Measurements from ENCODE around the gene GPR137. TPM values are rescaled to one million over a fixed set of nuclear protein-coding genes. Genes with fewer than 3 reads are reported as not detected.

Gene GPR137
- total RNA-seq, 1 experiment from 2014 or later: 51.8 TPM

DNA sequence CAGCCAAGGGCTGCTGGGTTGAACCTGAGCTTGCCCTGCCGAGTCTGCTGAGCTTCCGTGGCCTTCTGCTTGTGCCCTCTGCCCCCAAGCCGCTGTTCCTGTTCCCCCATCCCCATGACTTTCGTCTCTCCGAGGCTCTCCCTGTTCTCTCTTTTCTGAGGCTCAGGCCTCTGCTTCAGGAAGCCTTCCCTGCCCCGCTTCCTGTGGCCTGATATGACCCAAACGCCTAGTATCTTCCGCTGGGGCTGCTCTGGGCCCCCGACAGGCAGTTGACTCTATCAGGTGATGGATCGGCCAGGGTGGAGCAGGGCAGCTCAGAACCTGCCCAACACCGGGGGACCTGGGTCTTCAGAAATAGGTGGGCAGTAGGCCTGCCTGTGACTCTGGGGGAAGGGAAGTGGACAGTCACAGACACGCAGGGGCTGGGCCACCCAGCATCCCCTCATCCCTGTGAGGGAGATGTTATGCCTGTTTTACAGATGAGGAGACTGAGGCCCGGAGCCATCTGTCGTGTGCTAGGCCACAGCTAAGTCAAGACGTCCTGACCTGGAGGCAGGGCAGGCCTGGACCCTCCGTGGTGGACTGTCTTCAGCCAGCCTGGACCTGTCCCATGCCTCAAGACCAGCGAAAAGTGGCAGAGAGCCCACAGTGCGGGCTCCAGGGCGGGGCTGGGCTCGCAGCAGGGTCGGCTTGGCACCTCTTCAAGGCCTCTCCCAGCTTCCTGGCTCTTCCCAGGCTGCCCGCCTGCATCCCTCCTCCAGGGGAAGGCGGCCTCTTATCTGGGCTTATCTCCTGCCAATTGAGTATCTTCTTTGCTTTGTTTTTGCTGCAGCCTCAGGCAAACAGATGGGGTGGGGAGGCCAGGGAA lies 17.4 kb upstream of the GPR137 start (continued):
- TF ChIP-seq TCF7 (CRISPR knock-in tag; IDR thresholded peaks at IDR 0.05; ENCODE audit: low read depth) (no peak), RORB (CRISPR knock-in tag; IDR thresholded peaks at IDR 0.05) (no peak), ZNF121 (CRISPR knock-in tag; IDR thresholded peaks at IDR 0.05) (no peak)
- TF ChIP-seq, protein P1, sequence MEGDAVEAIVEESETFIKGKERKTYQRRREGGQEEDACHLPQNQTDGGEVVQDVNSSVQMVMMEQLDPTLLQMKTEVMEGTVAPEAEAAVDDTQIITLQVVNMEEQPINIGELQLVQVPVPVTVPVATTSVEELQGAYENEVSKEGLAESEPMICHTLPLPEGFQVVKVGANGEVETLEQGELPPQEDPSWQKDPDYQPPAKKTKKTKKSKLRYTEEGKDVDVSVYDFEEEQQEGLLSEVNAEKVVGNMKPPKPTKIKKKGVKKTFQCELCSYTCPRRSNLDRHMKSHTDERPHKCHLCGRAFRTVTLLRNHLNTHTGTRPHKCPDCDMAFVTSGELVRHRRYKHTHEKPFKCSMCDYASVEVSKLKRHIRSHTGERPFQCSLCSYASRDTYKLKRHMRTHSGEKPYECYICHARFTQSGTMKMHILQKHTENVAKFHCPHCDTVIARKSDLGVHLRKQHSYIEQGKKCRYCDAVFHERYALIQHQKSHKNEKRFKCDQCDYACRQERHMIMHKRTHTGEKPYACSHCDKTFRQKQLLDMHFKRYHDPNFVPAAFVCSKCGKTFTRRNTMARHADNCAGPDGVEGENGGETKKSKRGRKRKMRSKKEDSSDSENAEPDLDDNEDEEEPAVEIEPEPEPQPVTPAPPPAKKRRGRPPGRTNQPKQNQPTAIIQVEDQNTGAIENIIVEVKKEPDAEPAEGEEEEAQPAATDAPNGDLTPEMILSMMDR (IDR thresholded peaks at IDR 0.05): no peak
- TF ChIP-seq, protein P2, sequence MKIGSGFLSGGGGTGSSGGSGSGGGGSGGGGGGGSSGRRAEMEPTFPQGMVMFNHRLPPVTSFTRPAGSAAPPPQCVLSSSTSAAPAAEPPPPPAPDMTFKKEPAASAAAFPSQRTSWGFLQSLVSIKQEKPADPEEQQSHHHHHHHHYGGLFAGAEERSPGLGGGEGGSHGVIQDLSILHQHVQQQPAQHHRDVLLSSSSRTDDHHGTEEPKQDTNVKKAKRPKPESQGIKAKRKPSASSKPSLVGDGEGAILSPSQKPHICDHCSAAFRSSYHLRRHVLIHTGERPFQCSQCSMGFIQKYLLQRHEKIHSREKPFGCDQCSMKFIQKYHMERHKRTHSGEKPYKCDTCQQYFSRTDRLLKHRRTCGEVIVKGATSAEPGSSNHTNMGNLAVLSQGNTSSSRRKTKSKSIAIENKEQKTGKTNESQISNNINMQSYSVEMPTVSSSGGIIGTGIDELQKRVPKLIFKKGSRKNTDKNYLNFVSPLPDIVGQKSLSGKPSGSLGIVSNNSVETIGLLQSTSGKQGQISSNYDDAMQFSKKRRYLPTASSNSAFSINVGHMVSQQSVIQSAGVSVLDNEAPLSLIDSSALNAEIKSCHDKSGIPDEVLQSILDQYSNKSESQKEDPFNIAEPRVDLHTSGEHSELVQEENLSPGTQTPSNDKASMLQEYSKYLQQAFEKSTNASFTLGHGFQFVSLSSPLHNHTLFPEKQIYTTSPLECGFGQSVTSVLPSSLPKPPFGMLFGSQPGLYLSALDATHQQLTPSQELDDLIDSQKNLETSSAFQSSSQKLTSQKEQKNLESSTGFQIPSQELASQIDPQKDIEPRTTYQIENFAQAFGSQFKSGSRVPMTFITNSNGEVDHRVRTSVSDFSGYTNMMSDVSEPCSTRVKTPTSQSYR (CRISPR knock-in tag; IDR thresholded peaks at IDR 0.05): no peak
- TF ChIP-seq, protein P3, sequence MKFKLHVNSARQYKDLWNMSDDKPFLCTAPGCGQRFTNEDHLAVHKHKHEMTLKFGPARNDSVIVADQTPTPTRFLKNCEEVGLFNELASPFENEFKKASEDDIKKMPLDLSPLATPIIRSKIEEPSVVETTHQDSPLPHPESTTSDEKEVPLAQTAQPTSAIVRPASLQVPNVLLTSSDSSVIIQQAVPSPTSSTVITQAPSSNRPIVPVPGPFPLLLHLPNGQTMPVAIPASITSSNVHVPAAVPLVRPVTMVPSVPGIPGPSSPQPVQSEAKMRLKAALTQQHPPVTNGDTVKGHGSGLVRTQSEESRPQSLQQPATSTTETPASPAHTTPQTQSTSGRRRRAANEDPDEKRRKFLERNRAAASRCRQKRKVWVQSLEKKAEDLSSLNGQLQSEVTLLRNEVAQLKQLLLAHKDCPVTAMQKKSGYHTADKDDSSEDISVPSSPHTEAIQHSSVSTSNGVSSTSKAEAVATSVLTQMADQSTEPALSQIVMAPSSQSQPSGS (CRISPR knock-in tag; IDR thresholded peaks at IDR 0.05; ENCODE audit: borderline replicate concordance, low read depth): no peak

DNA sequence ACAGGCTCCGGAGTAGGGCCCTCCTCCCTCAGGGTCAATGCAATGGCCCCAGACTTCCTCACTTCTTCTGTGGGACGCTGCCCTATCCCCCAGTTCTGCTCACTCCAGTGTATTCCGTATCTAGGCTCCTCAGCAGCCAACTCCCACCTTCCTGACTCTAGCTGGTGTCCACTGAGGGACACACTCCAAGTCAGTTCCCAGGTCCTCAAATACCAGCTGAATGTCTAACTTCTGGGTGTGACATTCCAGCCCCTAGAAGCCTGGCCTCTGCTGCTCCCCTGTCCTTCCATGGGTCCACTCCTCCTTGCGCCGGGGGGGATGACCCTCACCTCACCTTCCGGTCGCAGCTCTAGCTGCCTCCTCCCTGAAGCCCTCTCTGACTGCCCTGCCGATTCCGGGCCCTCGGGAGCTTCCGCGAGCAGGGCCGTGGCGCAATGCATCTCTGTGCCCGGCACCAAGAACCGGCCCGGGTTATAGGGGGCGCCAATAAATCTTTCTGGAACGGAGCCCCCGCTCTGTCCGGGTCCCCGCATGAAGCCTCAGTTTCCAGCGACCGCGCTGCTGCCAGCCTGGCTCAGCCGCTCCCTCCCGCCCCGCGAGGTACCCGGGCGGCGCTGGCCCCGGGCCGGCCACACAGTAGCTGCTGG lies 16.6 kb upstream of the GPR137 start:
- Mint-ChIP-seq H3K27me3 (ENCODE audit: low read depth) (no peaks in the 10 kb centered on the region), H3K9me3 (no peaks in the 10 kb centered on the region), H3K27ac (peak overlapping the region; percentile 99), H3K4me3 (peak overlapping the region; percentile 99), H3K4me1 (peaks cover 19% of the 10 kb centered on the region), H3K36me3 (peaks cover 13% of the 10 kb centered on the region)
- peak; percentile 3 for ATAC-seq
- DNase-seq (ENCODE audit: low spot score): peak; percentile 49
- POLR2A ChIA-PET: interaction anchor here (0.6 to 3.9 kb wide), 10 partner anchors 13 to 84 kb away, joined by 3 to 25 read pairs (median 5); partner anchors contain the start of genes BAD, FKBP2, GPR137 and PLCB3
- CTCF ChIA-PET: interaction anchor here (0.6 to 6.2 kb wide), 12 partner anchors 15 to 86 kb away, joined by 3 to 75 read pairs (median 10); partner anchors contain the start of genes BAD, CATSPERZ, ESRRA and FKBP2
- 0 out of 2 replicates have a peak, but pooled peaks have one; percentile 23 for TF ChIP-seq JUN (CRISPR knock-in tag; IDR thresholded peaks at IDR 0.05)
- TF ChIP-seq, protein P4, sequence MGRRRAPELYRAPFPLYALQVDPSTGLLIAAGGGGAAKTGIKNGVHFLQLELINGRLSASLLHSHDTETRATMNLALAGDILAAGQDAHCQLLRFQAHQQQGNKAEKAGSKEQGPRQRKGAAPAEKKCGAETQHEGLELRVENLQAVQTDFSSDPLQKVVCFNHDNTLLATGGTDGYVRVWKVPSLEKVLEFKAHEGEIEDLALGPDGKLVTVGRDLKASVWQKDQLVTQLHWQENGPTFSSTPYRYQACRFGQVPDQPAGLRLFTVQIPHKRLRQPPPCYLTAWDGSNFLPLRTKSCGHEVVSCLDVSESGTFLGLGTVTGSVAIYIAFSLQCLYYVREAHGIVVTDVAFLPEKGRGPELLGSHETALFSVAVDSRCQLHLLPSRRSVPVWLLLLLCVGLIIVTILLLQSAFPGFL (CRISPR knock-in tag; IDR thresholded peaks at IDR 0.05; ENCODE audit: borderline replicate concordance): no peak
- TF ChIP-seq, protein P5, sequence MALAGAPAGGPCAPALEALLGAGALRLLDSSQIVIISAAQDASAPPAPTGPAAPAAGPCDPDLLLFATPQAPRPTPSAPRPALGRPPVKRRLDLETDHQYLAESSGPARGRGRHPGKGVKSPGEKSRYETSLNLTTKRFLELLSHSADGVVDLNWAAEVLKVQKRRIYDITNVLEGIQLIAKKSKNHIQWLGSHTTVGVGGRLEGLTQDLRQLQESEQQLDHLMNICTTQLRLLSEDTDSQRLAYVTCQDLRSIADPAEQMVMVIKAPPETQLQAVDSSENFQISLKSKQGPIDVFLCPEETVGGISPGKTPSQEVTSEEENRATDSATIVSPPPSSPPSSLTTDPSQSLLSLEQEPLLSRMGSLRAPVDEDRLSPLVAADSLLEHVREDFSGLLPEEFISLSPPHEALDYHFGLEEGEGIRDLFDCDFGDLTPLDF (CRISPR knock-in tag; IDR thresholded peaks at IDR 0.05): no peak
- TF ChIP-seq, protein P6, sequence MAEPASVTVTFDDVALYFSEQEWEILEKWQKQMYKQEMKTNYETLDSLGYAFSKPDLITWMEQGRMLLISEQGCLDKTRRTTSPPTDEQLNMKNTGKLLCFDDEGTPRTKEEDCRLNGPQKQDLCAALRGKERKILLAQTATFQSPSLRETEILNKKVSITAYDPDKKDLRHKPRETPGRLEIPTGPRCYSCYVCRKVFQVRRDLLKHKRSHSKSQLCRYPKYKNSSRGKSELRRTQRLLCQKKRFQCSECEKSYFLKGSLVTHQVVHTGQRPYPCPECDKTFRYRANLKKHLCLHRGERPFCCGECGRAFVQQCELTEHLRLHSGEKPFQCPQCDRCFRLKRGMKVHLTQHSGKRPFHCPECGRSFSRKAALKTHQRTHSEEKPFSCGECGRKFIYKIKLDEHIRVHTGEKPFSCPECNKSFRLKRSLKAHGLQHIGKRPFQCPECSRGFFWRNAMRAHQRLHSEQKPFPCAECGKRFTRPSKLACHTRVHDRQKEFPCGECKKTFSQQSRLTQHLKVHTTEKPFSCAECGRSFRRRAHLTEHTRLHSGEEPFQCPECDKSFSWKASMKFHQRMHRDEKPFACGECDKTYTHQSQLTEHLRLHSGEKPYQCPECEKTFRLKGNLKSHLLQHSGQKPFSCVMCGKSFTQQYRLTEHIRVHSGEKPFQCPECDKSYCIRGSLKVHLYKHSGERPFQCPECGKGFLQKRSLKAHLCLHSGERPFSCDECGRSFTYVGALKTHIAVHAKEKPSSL (CRISPR knock-in tag; conservative IDR thresholded peaks at IDR 0.05): no peak
- TF ChIP-seq, protein P7, sequence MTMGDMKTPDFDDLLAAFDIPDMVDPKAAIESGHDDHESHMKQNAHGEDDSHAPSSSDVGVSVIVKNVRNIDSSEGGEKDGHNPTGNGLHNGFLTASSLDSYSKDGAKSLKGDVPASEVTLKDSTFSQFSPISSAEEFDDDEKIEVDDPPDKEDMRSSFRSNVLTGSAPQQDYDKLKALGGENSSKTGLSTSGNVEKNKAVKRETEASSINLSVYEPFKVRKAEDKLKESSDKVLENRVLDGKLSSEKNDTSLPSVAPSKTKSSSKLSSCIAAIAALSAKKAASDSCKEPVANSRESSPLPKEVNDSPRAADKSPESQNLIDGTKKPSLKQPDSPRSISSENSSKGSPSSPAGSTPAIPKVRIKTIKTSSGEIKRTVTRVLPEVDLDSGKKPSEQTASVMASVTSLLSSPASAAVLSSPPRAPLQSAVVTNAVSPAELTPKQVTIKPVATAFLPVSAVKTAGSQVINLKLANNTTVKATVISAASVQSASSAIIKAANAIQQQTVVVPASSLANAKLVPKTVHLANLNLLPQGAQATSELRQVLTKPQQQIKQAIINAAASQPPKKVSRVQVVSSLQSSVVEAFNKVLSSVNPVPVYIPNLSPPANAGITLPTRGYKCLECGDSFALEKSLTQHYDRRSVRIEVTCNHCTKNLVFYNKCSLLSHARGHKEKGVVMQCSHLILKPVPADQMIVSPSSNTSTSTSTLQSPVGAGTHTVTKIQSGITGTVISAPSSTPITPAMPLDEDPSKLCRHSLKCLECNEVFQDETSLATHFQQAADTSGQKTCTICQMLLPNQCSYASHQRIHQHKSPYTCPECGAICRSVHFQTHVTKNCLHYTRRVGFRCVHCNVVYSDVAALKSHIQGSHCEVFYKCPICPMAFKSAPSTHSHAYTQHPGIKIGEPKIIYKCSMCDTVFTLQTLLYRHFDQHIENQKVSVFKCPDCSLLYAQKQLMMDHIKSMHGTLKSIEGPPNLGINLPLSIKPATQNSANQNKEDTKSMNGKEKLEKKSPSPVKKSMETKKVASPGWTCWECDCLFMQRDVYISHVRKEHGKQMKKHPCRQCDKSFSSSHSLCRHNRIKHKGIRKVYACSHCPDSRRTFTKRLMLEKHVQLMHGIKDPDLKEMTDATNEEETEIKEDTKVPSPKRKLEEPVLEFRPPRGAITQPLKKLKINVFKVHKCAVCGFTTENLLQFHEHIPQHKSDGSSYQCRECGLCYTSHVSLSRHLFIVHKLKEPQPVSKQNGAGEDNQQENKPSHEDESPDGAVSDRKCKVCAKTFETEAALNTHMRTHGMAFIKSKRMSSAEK (CRISPR knock-in tag; IDR thresholded peaks at IDR 0.05; ENCODE audit: borderline replicate concordance): no peak
- TF ChIP-seq, protein P1 (IDR thresholded peaks at IDR 0.05): no peak
